ENCODE data around the gene CPT2.

The CPT2 gene

DNA sequence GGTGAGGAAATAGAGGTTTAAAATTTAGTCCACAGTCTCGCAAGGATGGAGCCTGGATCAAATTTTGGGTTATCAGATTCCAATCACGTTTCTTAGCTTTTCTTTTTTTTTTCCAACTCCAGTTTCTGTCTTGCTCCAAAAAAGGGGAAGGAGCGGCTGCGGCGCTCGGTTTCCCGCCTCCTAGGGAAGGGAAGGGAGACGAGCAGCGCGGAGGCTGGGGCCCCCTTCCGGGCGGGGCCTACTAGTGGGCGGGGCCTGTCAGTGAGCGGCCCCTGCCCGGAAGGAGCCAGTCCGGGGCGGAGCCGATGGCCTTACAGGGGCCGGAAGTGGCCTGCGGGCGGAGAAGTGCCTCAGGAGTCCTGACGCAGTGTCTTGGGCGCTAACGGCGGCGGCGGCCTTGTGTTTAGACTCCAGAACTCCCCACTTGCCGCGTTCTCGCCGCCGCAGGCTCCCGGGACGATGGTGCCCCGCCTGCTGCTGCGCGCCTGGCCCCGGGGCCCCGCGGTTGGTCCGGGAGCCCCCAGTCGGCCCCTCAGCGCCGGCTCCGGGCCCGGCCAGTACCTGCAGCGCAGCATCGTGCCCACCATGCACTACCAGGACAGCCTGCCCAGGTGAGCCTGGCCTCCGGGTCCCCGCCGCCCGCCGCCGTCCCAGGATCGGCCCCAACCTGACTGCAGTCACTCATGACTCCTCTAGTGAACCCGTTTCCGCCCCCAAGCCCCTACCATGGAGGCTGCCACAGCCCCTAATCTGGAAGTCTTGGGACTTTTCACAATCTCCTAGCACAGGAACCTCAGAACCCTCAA is at the start of gene CPT2:
Gene CPT2 (plus strand): TSS at position 340 of the 806 bp plus-strand sequence. CDS start 120 bp downstream, at position 460.
- peak within 1 kb of the TSS; percentile 79 for H3K4me3 ChIP-seq (ENCODE audit: low read depth, low read length)
- TF ChIP-seq, protein P1, sequence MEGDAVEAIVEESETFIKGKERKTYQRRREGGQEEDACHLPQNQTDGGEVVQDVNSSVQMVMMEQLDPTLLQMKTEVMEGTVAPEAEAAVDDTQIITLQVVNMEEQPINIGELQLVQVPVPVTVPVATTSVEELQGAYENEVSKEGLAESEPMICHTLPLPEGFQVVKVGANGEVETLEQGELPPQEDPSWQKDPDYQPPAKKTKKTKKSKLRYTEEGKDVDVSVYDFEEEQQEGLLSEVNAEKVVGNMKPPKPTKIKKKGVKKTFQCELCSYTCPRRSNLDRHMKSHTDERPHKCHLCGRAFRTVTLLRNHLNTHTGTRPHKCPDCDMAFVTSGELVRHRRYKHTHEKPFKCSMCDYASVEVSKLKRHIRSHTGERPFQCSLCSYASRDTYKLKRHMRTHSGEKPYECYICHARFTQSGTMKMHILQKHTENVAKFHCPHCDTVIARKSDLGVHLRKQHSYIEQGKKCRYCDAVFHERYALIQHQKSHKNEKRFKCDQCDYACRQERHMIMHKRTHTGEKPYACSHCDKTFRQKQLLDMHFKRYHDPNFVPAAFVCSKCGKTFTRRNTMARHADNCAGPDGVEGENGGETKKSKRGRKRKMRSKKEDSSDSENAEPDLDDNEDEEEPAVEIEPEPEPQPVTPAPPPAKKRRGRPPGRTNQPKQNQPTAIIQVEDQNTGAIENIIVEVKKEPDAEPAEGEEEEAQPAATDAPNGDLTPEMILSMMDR (IDR thresholded peaks at IDR 0.05; ENCODE audit: insufficient read depth, low read depth, low read length, missing control alignments) = no peak
- DNase-seq (ENCODE audit: low read depth) = peak; percentile 95

DNA sequence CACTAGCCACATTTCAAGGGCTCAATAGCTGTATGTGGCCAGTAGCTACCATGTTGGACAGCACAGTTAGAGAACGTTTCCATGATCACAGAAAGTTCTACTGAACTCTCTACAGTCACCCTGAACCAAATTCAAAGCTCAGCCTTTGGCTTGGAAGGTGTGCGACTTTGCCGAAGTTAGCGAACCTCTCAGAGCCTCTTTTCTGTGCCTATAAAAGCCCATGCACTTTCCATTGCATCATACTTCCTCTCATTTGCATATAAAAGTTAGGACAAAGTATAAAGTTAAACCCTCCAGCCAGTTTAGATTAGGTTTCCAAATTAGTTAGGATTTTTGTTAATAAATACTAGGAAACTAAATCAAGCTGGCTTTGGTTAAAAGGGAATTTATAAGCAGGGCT is 49.5 kb upstream of the CPT2 start:
- no peak for DNase-seq (ENCODE audit: low read depth)
- H3K4me3 ChIP-seq (ENCODE audit: low read depth, low read length) = no peak overlapping the region
- TF ChIP-seq, protein P1 (IDR thresholded peaks at IDR 0.05; ENCODE audit: insufficient read depth, low read depth, low read length, missing control alignments) = no peak

DNA sequence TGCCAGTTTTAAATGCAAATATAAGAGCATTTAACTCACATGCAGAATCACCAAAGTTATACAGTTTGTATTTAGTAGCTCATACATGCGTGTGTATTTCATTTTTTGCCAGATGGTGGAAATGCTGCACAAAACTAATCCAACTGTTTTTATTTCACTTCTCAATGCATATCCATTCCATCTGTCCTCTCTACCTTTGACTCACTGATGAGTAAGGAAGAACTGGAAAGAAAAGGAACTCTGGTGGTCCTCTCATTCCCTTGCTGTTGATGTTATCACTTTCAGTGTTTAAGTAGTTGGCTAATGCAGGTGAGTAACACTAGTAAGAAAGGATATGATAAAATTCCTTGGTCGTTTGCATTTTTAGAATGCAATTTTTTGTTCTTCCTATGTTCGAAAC is 48.5 kb upstream of the CPT2 start:
- no peak for DNase-seq (ENCODE audit: low read depth)
- H3K4me3 ChIP-seq (ENCODE audit: low read depth, low read length) = no peak overlapping the region
- TF ChIP-seq, protein P1 (IDR thresholded peaks at IDR 0.05; ENCODE audit: insufficient read depth, low read depth, low read length, missing control alignments) = no peak

DNA sequence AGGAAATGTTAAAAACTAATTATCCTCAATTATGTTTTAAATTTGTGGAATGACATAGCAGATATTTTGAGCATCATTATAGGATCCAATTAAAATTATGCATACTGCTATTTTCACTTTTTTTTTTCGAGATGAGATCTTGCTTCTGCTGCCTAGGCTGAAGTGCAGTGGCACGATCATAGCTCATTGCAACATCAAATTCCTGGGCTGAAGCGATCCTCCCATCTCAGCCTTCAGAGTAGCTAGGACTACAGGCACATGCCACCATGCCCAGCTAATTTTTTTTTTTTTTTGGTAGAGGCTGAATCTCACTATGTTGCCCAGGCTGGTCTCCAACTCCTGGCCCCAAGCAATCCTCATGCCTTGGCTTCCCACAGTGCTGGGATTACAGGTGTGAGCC is 42.9 kb upstream of the CPT2 start:
- no peak for DNase-seq (ENCODE audit: low read depth)
- TF ChIP-seq, protein P1 (IDR thresholded peaks at IDR 0.05; ENCODE audit: insufficient read depth, low read depth, low read length, missing control alignments) = no peak
- H3K4me3 ChIP-seq (ENCODE audit: low read depth, low read length) = no peak overlapping the region

DNA sequence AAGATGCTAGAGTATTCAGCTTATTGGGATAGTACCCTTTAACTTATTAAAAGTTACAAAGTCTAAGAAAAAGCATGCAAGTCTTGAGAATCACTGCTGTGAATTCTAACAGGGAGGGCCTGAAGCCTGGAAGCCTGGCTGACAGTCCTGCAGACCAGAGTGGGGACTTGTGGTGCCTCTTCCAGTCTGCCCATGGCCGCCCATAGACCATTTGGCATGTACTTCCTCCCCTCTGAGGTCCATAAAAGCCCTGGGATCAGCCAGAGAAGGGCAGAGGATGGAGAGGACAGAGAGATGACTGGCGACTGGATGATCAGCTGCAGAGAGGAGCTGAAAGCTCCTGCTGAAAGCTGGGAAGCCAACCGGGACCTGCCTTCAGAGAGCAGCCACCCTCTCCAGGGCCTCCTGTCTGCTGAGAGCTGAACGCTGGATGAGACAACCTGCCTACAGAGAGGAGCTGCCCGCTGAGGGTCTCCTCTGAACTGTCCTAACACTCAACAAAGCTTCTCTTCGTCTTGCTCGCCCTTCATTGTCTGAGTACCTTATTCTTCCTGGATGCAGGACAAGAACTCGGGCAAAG is 41.7 kb upstream of the CPT2 start:
- DNase-seq (ENCODE audit: low read depth) = no peak
- TF ChIP-seq, protein P1 (IDR thresholded peaks at IDR 0.05; ENCODE audit: insufficient read depth, low read depth, low read length, missing control alignments) = no peak
- H3K4me3 ChIP-seq (ENCODE audit: low read depth, low read length) = no peak overlapping the region

DNA sequence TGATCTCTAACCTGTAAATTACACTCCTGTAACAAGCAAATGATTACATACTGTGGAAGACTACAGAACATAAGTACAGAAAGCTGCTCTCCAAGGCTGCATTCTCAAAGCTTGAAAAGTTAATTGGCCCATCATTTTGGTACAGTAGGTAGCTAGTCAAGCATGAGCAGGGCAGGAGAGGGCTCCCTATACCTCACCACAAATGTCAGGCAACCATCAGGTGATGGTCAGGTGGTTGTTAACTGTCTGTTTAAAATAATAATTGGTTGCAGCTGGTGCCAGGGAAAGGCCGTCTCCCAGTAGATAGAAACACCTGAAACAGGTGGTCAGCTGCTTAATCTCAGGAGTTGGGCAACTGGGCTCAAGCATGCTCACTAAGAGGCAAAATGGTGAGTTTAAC is 41.1 kb upstream of the CPT2 start:
- no peak overlapping the region for H3K4me3 ChIP-seq (ENCODE audit: low read depth, low read length)
- TF ChIP-seq, protein P1 (IDR thresholded peaks at IDR 0.05; ENCODE audit: insufficient read depth, low read depth, low read length, missing control alignments) = no peak
- DNase-seq (ENCODE audit: low read depth) = no peak
